HG02623 (cell line): ENCODE data around the gene LNX2.

Experiments used
- ATAC-seq: cut with Tn5 transposase; IDR thresholded peaks from one replicate; pipeline ENCODE4 v1.9.1; 2021; ENCODE audit warnings: moderate library complexity; ENCODE audit not compliant: unreplicated experiment

LNX2 gene

GRCh38 chr13:27570906-27571305 is 49.4 kb downstream of the LNX2 start:
- no peak for ATAC-seq

DNA sequence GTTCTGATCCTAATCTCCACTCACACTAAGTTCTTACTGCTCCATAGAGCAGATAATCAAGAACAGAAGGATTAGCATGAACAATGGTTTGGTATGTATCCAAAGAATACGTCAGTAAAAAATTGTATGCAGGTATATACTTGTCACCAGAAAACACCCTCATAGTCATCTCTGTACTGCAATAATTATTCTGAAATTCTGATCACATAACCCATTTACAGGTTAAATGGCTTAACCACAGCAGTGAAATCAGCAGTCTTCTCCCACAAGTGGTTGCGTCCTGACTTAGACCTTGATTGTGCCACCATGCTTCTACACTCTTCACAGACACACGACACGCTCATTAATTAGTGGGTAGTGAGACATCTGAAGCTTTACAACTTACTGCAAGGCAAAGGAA is 50.9 kb downstream of the LNX2 start:
- ATAC-seq, result no peak

DNA sequence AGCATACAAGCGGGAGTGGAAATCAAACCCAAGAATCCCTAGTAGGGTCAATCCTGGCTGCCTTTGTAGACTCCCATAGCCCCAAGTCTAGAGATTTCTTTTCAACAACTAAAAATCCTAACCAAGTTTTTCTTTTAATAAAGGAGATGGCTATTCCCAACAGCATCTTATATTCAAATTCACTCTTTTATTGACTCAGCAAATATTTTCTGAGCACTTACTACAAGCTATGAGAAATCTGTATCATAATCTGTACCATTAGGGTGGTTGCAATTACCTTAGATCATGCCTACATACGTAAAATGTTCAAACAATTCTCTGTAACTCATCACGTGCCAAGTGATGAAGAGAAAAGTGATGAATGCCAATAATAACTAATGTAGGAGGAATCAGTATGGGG is 54.5 kb downstream of the LNX2 start:
- no peak for ATAC-seq

- ATAC-seq, result no peak
These were observed 57.9 kb downstream of the LNX2 start for GRCh38 chr13:27562457-27562856.

DNA sequence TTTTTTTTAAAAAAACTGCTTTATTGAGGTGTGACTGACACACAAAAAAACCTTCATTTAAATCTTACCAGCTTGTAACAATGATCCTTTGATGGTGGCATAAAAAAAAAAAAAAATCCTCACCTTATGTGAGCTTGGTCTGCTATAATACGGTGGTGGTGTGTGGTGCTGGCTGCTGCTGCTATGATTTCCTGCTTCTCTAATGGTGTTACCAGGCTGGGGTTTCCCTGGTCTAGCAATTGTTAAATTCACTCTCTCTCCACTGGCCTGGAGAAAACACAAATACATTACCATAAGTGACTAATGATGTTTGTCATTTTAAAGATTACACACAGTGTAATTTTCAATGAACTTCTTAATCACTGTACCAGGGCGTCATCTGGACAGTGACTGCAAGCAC is 60.6 kb downstream of the LNX2 start:
- no peak for ATAC-seq

DNA sequence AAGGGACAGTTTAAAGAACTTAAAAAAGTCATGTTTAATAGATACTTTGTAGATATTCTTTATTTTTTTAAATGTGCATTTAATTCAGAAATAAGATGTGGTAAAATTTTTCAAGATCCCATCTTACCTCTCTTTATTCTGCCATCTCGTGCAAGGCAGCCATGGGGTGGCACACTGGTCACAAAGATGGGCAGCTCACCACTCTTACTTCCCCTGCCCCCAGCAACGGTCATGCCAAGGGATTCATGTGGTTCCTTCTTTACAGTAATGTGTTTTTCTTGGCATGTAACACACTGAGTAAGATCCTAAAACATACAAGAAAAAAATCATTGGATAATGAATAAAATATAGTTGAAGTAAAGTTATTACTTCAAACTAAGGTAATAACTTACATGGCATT is 64.2 kb downstream of the LNX2 start:
- no peak for ATAC-seq

DNA sequence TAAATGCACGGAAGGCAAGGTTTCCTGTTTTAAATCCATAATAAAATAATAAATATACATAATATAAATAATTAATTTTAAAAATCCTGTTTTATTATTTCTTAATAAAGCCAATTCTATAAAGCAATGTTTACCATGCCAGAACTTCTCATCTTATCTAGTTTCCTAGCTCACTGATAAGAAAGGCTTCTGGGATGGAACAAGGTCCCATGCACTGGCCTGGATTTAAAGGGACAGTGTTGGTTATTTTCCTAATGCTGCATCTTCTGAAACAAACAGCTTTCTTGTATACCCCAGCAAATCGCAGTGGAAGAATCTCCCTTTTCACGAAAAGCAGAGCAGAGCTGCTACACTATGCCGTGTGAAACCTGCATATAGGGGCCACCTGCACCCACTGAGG is 68.8 kb downstream of the LNX2 start:
- ATAC-seq, result no peak

- no peak for ATAC-seq
These were observed 70.8 kb downstream of the LNX2 start for GRCh38 chr13:27549406-27549981.

GRCh38 chr13:27542220-27542619 is 78.1 kb downstream of the LNX2 start:
- no peak for ATAC-seq

- ATAC-seq, result no peak
These were observed 78.9 kb downstream of the LNX2 start for GRCh38 chr13:27541386-27541785.

GRCh38 chr13:27536361-27537101 is 83.8 kb downstream of the LNX2 start:
- no peak for ATAC-seq

- ATAC-seq, result no peak
These were observed 84.8 kb downstream of the LNX2 start for GRCh38 chr13:27535546-27535945.

- ATAC-seq, result no peak
These were observed 85.3 kb downstream of the LNX2 start for GRCh38 chr13:27534981-27535380.

DNA sequence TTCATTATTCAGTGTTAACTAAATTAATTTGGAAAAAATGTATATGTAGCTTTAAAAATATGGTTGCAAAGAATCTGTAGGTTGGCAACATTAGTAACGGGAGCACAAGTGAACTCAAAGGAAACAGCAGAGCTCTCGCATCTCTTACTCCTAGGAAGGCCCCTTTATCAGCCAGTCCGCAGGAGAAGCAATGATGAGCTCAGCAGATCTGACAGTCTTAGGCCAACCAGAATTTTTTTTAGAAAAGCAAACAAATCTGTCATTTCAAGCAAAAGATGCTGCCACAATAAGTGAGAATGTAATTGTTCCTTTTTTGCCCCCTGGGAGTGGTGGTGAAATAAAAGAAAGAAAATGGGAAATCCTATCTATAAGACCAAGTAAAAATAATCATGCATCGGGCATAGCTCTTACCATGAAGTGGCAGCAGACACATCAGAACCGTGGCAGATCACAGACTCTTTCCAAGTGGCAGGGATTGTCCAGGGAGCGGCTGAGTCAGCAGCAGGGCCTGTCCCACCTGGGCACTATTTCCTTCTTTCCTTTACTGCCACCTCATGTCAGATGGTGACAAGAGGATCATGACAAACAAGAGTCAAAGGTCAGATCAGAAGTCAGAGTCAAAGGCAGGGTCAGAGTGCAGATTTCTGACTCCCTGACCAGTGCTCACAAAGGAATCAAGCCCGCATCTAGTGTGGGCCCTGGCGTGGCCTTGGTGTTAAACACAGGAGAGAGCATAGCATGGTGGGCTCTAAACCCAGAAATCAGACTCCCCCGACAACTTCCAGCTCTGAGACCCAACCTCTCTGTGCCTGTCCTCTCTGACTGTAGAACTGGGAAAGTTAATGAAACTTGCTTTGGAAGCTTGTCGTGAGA is 86.0 kb downstream of the LNX2 start:
- no peak for ATAC-seq

GRCh38 chr13:27533155-27533643 is 87.1 kb downstream of the LNX2 start:
- no peak for ATAC-seq

DNA sequence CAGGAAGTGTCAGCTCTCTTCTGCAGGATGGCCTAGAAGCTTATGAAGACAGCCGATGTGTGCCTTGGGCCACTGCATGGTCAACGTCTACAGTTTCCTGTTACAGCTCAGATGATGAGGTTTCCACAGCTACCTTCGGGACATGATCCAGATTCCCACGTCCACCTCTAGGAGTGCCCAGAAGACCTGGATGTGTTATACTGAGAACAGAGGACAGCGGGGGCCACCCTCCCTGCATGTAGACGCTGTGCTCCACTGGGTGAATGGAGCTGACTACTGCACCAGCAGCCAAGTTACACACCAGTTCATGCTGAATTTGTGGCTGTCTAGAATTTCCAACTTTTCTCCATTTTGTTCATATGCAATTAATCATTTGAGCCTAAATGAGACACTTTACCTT is 91.4 kb downstream of the LNX2 start:
- no peak for ATAC-seq

GRCh38 chr13:27526516-27526915 is 93.8 kb downstream of the LNX2 start:
- no peak for ATAC-seq

- no peak for ATAC-seq
These were observed 95.1 kb downstream of the LNX2 start for GRCh38 chr13:27524981-27525975.

GRCh38 chr13:27523346-27524073 is 96.8 kb downstream of the LNX2 start:
- ATAC-seq, result no peak

DNA sequence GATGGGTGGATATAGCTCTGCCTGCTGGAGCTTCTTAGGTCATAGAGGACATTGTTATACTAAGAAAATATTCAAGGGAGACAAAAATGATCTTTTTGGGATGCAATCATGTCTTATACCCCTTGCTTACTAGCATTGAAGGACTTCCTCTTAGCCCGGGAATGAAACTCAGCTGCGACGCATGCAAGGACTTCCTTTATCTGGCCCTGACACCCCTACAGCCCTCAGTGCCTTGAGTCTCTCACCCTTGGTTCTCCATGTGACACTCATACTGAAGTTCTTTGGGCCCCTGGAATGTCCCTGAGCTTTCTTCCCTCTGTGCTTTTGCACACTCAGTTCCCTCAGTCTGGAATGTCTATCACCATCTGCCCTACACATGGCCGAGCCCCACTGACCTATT is 97.5 kb downstream of the LNX2 start:
- no peak for ATAC-seq
